Esophagus squamous epithelium (tissue), 4 donors: Measurements from ENCODE around the gene BCO1.

ENCODE experiments used
- CTCF ChIP-seq, 6 experiments: fragments of 450-650 bp in 4 of 6; fragments of 200-600 bp in 2 of 6; sonication (generic) in 2 of 6; IDR thresholded peaks; one replicate each; pipeline ENCODE4 v1.5.1; 2016 to 2019; ENCODE audit warnings: antibody characterized with exemption in 6 of 6, mild to moderate bottlenecking in 4 of 6, moderate library complexity in 4 of 6
- POLR2A ChIP-seq, 4 donors: fragments of 450-650 bp; IDR thresholded peaks; one replicate each; pipeline ENCODE4 v1.6.1; 2017; ENCODE audit warnings: antibody characterized with exemption in 4 of 4, mild to moderate bottlenecking in 4 of 4, moderate library complexity in 3 of 4

- no peak for TF ChIP-seq CTCF (IDR thresholded peaks at IDR 0.05)
- no peak for TF ChIP-seq POLR2A (IDR thresholded peaks at IDR 0.05)
Measured at GRCh38 chr16:81307770-81308169, 69.3 kb downstream of the BCO1 start.
